Activated CD4-positive, alpha-beta memory T cell treated with anti-CD3 and anti-CD28 coated beads, Interleukin-2, amount 10 ng/mL, durations not matched to agents 7 days and 5 days (primary cell): Measurements from ENCODE around the gene AARS2. TPM values are rescaled to one million over a fixed set of nuclear protein-coding genes. Genes with fewer than 3 reads are reported as not detected.

Experiments used
- total RNA-seq, 2 experiments: library from RNA; stranded (reverse); gene quantifications; one replicate each; pipeline ENCODE4 v1.2.3, GENCODE V29; 2021

Gene AARS2
- total RNA-seq, 2 experiments from 2014 or later: 14.8 to 15.0 TPM

Other genes starting within 250 kb of the AARS2 start
- 10 to 100 TPM; 36.0 to 39.0 TPM for gene MRPL14, start 185.9 kb downstream of the AARS2 start, total RNA-seq
- 10 to 100 TPM; 14.7 to 15.5 TPM for gene TMEM63B, start 185.8 kb downstream of the AARS2 start, total RNA-seq
- under 1 TPM in 1 of 2 experiments, not detected in 1; 0.13 TPM for gene CAPN11, start 154.5 kb downstream of the AARS2 start, total RNA-seq
- gene MYMX, start 96.4 kb downstream of the AARS2 start, total RNA-seq: not detected
- gene SLC29A1, start 89.8 kb downstream of the AARS2 start, total RNA-seq: 10 to 100 TPM; 24.8 to 25.4 TPM
- 100 to 1,000 TPM; 478 to 479 TPM for gene HSP90AB1, start 66.2 kb downstream of the AARS2 start, total RNA-seq
- 10 to 100 TPM; 35.8 to 37.2 TPM for gene SLC35B2, start 55.8 kb downstream of the AARS2 start, total RNA-seq
- gene NFKBIE, start 47.8 kb downstream of the AARS2 start, total RNA-seq: 10 to 100 TPM; 20.8 to 21.7 TPM
- gene TMEM151B, start 42.9 kb downstream of the AARS2 start, total RNA-seq: not detected
- gene SPATS1, start 29.3 kb upstream of the AARS2 start, total RNA-seq: not detected
- 10 to 100 TPM; 23.8 to 24.2 TPM for gene CDC5L, start 74.4 kb upstream of the AARS2 start, total RNA-seq